Brain pericyte (primary cell): ENCODE results near the gene PEX14.

Experiments used
- DNase-seq: peaks from one replicate; pipeline ENCODE4 v3.0.0-alpha.2; 2012; ENCODE audit warnings: low read depth, low spot score

Gene PEX14

GRCh38 chr1:10516925-10517676 lies 42.4 kb downstream of the PEX14 start:
- no peak for DNase-seq

DNA sequence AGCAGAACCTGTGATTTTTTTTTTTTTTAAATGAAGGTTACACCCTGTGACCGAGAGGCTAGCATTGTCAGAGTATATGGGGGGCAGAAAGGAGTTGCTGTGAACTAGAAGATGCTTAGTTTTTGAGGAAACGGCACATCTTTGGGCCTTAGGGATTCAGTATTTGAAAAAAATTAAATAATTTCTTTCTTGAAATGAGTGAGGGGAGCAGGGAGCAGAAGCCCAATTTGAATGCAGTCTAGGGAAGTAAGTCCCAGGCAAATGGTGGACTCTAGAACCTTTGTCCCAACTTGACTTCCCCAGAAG lies 42.9 kb downstream of the PEX14 start:
- DNase-seq: no peak

DNA sequence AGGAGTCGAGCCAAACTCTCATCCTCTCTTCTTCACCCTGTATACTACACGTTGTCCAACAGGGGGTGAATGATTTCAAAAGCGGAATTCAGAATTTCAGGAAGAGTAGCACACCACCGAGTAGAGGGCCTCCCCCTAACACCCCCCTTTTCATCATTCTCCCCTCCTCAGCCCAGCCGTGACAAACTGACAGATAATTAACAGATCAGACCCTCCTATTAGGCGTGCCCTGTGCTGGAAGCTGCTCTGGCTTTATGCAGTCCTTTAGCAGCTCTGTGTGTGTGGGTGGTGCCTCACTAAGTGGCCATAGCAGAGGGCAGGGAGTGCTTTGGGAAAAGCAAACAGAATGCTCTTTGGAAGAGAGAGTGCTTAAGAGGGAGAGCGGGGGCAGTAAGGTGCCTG lies 44.3 kb downstream of the PEX14 start:
- DNase-seq: no peak

DNA sequence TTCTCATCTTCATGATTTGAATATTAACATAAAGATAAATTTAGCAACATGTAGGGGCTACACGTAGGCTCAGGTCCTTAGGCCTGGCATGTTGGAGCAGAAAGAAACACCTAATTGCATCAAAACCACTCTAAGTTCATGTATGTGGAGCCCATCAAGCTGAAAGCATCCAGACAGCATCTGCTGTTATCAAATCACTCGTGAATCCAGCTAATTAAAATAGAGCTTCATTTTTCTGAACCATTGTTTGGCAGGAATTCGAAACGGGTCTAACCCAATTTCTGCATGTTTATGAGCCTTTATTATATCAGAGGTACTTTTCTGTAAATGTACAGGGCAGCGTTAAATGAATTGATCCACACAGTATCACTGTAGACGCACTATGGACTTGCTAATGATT lies 45.7 kb downstream of the PEX14 start:
- no peak for DNase-seq

DNA sequence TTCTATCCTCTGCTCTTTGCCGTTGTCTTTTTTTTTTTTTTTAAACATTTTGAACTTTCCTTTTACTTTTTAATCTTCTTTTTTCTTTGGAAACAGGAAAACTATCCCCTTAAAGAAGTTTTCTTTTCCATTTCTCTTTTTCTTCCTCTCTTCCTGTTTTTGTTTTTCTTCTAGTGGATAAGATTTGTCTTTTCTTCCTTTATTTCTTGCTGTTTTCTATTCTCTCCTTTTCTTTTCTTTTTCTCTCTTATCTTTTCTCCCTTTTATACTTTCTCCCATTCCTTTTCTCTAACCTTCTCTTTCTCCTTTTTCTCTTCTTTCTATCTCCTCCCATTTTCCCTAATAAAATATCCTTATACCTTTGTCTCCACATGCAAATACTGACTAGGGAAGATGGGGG lies 46.2 kb downstream of the PEX14 start:
- no peak for DNase-seq

DNA sequence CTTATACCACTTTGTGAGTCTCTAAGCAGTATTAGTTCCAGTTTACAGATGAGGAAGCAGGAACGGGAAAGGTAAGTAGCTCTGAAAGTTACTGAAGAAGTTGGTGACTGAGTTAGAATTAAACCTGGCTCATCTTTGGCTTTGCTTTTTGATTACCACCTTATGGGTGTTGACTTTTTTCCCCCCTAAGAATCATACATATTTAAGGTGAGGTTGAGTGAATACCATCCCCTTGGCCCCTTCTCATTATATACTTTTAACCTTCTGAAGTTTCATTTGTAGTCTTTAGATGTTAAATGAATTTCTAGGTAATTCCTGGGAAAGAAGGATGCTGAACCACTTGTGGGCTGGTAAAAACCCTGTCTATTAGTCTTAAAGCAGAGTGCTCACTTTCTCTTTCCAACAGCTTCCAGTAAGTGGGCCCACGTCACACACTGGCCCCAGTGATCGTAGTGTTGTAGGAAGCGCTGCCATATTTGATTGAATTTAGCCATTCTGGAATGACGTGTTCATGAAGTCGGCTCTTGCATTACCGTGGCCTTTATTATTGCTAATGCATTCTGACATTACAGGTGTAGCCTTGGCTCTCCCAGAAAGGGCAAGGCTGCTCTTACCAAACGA lies 46.9 kb downstream of the PEX14 start:
- no peak for DNase-seq

DNA sequence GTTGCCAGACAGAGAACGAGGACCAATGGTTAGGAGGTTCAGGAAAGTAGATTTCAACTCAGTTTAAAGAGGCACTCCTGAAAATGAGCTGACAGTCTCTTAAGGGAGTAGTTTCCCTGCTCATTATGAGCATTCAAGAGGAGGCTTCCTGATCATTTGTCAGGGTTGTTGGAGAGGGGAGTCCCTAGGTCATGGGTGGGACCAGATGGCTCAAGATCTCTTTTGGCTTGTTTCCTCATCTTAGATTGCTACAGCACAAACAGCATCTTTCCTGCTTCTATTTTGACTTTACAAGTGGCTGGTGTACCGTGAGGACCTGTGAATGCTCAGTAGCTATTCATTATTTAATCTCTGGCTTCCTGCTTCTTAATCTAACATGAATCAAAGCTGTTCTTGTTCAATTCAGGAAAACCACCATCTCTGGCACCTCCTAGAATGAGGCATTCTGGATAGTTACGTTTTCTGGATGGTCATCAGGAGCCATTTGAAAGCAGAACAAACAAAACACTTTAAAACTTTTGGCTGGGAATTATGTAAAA lies 47.6 kb downstream of the PEX14 start:
- no peak for DNase-seq

- DNase-seq: no peak
These were observed 50.5 kb downstream of the PEX14 start for GRCh38 chr1:10525208-10525607.

DNA sequence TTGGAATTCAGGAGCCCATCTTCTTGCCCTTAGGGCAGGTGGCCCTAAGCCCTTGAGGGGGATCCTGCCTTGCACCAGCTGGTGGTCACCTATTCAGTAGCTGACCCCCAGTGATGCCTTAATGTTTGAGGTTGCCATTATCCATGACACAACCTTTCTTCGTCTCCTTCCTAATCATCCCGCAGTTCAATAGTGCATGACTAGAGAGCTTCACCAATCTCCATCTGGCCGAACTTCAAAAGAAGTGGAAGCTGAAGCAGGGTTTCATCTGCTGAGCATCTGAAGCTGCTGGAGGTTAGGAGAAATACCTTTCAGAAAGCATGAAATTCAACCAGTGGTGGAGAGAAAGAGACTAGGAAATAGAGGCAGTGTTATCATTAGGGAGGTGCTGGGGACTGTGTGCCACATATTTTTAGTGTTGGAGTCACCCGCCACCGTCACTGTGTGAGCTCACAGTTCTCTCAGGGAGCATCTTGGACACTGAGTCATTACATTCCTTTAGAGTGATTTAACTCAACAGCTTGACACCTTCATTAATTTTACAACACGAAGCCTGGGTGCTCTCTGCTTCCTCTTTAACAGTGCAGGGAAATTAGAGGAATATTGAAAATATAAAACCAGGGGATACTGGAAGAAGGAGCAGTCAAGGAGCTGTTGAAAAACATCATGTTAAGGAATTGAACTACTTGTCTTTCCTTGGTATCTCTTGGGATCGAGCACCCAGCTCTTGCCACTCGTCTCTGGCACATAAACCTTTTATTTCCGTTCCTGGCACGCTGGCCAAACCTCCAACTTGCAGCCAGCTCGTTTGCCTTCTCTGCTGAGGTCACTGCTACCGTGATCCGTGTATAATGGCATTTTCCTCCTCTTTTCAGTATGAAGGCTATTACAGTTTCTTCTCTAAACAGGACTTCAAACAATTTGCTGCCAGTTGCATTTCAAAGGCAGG lies 53.6 kb downstream of the PEX14 start:
- DNase-seq: no peak

DNA sequence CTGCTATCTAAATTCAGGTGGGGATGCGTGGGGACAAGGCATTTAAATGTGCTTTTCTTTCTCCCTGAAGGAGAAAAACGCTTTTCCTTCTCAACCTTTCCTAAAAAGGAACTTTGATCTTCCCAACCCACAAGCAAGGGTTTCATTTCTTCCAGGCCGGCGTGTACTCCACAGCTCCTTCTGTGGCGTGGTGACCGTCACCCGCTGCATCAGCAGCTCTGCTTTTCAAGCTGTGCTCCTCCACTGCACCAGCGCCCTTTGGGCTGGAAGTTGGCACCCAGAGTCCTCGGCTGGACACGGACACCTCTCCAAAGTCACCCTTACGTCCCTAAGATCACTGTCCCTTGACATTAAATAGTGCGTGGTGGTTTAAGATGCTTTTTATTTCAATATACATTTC lies 54.3 kb downstream of the PEX14 start:
- no peak for DNase-seq

GRCh38 chr1:10529765-10530164 lies 55.0 kb downstream of the PEX14 start:
- no peak for DNase-seq

GRCh38 chr1:10530281-10530740 lies 55.6 kb downstream of the PEX14 start:
- no peak for DNase-seq

GRCh38 chr1:10530756-10531495 lies 56.2 kb downstream of the PEX14 start:
- no peak for DNase-seq

GRCh38 chr1:10532362-10532761 lies 57.6 kb downstream of the PEX14 start:
- no peak for DNase-seq

- no peak for DNase-seq
These were observed 59.8 kb downstream of the PEX14 start for GRCh38 chr1:10534519-10534918.

- no peak for DNase-seq
These were observed 61.5 kb downstream of the PEX14 start for GRCh38 chr1:10536133-10536770.

GRCh38 chr1:10537082-10537766 lies 62.5 kb downstream of the PEX14 start:
- DNase-seq: no peak

DNA sequence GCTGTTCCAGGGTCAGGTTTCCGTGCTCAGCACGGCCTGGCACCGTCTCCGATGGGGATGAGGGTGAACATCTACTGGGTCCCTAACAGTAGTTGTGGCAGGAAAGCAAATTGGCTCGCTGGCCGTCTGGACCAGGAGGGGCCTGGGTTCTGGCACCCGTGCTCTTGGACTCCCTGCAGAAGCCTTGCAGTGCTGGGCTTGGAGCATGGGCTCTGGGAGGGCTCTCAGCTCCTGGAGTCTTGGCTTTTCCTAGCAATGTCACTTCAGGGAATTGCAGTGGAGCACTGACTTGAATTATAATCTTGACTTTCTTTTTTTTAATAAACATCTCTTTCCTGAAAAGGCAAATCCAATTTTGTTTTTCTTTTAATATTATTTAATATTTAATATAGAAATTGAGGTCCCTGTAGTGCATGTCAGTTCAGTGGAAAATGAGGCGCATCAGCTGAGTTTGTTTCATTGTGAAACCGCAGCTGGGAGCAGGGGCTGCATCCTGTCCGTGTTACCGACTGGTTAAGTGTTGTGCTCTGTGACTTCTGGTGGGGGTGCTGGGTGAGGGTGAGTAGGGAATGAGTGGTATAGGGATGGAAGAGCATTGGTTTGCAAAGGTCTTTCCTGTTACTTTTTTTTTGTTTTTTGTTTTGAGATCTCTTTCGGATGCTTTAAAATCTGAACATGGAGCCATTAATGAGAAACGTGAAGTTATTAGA lies 64.1 kb downstream of the PEX14 start:
- no peak for DNase-seq

- DNase-seq: no peak
These were observed 64.8 kb downstream of the PEX14 start for GRCh38 chr1:10539411-10540043.
